ENCODE data around the gene PEPD.

GRCh38 chr19:33518541-33518940, 3.0 kb downstream of the PEPD start:
- no peak for TF ChIP-seq SIN3A (IDR thresholded peaks at IDR 0.05; ENCODE audit: borderline replicate concordance, insufficient read depth, low read length)
- TF ChIP-seq POLR2AphosphoS5 (IDR thresholded peaks at IDR 0.05; ENCODE audit: low read depth, low read length) = no peak
- TF ChIP-seq, protein P1, sequence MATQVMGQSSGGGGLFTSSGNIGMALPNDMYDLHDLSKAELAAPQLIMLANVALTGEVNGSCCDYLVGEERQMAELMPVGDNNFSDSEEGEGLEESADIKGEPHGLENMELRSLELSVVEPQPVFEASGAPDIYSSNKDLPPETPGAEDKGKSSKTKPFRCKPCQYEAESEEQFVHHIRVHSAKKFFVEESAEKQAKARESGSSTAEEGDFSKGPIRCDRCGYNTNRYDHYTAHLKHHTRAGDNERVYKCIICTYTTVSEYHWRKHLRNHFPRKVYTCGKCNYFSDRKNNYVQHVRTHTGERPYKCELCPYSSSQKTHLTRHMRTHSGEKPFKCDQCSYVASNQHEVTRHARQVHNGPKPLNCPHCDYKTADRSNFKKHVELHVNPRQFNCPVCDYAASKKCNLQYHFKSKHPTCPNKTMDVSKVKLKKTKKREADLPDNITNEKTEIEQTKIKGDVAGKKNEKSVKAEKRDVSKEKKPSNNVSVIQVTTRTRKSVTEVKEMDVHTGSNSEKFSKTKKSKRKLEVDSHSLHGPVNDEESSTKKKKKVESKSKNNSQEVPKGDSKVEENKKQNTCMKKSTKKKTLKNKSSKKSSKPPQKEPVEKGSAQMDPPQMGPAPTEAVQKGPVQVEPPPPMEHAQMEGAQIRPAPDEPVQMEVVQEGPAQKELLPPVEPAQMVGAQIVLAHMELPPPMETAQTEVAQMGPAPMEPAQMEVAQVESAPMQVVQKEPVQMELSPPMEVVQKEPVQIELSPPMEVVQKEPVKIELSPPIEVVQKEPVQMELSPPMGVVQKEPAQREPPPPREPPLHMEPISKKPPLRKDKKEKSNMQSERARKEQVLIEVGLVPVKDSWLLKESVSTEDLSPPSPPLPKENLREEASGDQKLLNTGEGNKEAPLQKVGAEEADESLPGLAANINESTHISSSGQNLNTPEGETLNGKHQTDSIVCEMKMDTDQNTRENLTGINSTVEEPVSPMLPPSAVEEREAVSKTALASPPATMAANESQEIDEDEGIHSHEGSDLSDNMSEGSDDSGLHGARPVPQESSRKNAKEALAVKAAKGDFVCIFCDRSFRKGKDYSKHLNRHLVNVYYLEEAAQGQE (IDR thresholded peaks at IDR 0.05; ENCODE audit: insufficient read depth in 1 of 2, low read depth in 2 of 2, low read length in 2 of 2) = no peak
- TF ChIP-seq TAF1 (IDR thresholded peaks at IDR 0.05; ENCODE audit: borderline replicate concordance, insufficient read depth, low read length) = no peak

Measured in PFSK-1 (cell line).